Prostate gland (tissue), 2 donors: ENCODE data around the gene FAM153A.
"Not testable (repeated sequence)": the region's sequence is repeated elsewhere in the genome, so short reads cannot be mapped to it uniquely, and the experiment has no call there.

Source experiments
- POLR2A ChIP-seq: fragments of 450-650 bp; IDR thresholded peaks from one replicate; pipeline ENCODE4 v1.6.1; 2016; ENCODE audit warnings: antibody characterized with exemption, mild to moderate bottlenecking
- TF ChIP-seq, protein P1 (sequence below), 4 experiments: fragments of 200-600 bp in 2 of 4; fragments of 450-650 bp in 2 of 4; sonication (generic) in 2 of 4; IDR thresholded peaks; 1 replicate in 3 of 4; 2 replicates in 1 of 4; pipeline ENCODE4 v1.5.1; 2016 to 2019; ENCODE audit warnings: antibody characterized with exemption in 4 of 4, mild to moderate bottlenecking in 2 of 4, moderate library complexity in 2 of 4

DNA sequence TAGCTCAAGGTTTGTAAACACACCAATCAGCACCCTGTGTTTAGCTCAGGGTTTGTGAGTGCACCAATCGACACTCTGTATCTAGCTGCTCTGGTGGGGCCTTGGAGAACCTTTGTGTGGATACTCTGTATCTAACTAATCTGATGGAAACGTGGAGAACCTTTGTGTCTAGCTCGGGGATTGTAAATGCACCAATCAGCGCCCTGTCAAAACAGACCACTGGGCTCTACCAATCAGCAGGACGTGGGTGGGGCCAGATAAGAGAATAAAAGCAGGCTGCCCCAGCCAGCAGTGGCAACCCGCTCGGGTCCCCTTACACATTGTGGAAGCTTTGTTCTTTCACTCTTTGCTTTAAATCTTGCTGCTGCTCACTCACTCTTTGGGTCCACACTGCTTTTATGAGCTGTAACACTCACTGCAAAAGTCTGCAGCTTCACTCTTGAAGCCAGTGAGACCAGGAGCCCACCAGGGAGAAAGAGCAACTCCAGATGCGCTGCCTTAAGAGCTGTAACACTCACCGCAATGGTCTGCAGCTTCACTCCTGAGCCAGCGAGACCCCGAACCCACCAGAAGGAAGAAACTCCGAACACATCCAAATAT lies 93.6 kb downstream of the FAM153A start:
- TF ChIP-seq, protein P1, sequence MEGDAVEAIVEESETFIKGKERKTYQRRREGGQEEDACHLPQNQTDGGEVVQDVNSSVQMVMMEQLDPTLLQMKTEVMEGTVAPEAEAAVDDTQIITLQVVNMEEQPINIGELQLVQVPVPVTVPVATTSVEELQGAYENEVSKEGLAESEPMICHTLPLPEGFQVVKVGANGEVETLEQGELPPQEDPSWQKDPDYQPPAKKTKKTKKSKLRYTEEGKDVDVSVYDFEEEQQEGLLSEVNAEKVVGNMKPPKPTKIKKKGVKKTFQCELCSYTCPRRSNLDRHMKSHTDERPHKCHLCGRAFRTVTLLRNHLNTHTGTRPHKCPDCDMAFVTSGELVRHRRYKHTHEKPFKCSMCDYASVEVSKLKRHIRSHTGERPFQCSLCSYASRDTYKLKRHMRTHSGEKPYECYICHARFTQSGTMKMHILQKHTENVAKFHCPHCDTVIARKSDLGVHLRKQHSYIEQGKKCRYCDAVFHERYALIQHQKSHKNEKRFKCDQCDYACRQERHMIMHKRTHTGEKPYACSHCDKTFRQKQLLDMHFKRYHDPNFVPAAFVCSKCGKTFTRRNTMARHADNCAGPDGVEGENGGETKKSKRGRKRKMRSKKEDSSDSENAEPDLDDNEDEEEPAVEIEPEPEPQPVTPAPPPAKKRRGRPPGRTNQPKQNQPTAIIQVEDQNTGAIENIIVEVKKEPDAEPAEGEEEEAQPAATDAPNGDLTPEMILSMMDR (IDR thresholded peaks at IDR 0.05) = not testable (repeated sequence)
- not testable (repeated sequence) for TF ChIP-seq POLR2A
